SH-SY5Y (cell line): ENCODE measurements around the gene ST3GAL4.

Experiments used
- GATA2 ChIP-seq: IDR thresholded peaks from 2 replicates; pipeline ENCODE4 v1.6.1; 2011; ENCODE audit warnings: mild to moderate bottlenecking, low read depth, low read length
- GATA3 ChIP-seq: IDR thresholded peaks from 2 replicates; pipeline ENCODE4 v1.6.1; 2011; ENCODE audit warnings: low read depth, mild to moderate bottlenecking, low read length, moderate library complexity

GRCh38 chr11:126405374-126405773 lies 49.9 kb downstream of the ST3GAL4 start:
- TF ChIP-seq GATA2 (no peak), GATA3 (no peak)
